ENCODE measurements around the gene MAT1A. TPM values are rescaled to one million over a fixed set of nuclear protein-coding genes. Genes with fewer than 3 reads are reported as not detected.

Gene MAT1A
- total and polyA plus RNA-seq, 9 of the 15 experiments (the other 6 are each of a cell fraction or from before 2014, with no cell fraction given), result 0.03 to 0.30 (median 0.11) TPM; not detected in 2

- TF ChIP-seq, protein P1, sequence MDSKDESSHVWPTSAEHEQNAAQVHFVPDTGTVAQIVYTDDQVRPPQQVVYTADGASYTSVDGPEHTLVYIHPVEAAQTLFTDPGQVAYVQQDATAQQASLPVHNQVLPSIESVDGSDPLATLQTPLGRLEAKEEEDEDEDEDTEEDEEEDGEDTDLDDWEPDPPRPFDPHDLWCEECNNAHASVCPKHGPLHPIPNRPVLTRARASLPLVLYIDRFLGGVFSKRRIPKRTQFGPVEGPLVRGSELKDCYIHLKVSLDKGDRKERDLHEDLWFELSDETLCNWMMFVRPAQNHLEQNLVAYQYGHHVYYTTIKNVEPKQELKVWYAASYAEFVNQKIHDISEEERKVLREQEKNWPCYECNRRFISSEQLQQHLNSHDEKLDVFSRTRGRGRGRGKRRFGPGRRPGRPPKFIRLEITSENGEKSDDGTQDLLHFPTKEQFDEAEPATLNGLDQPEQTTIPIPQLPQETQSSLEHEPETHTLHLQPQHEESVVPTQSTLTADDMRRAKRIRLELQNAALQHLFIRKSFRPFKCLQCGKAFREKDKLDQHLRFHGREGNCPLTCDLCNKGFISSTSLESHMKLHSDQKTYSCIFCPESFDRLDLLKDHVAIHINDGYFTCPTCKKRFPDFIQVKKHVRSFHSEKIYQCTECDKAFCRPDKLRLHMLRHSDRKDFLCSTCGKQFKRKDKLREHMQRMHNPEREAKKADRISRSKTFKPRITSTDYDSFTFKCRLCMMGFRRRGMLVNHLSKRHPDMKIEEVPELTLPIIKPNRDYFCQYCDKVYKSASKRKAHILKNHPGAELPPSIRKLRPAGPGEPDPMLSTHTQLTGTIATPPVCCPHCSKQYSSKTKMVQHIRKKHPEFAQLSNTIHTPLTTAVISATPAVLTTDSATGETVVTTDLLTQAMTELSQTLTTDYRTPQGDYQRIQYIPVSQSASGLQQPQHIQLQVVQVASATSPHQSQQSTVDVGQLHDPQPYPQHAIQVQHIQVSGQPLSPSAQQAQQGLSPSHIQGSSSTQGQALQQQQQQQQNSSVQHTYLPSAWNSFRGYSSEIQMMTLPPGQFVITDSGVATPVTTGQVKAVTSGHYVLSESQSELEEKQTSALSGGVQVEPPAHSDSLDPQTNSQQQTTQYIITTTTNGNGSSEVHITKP (IDR thresholded peaks at IDR 0.05; ENCODE audit: partially characterized antibody), result no peak
- TF ChIP-seq ILK (tag; IDR thresholded peaks at IDR 0.05; ENCODE audit: borderline replicate concordance, low read depth) (no peak), MECOM (CRISPR knock-in tag; IDR thresholded peaks at IDR 0.05) (no peak), SLC30A9 (CRISPR knock-in tag; IDR thresholded peaks at IDR 0.05) (no peak), TCF7L2 (IDR thresholded peaks at IDR 0.05; ENCODE audit: low read depth, low read length) (no peak), NFIC (IDR thresholded peaks at IDR 0.05) (no peak), ZNF79 (CRISPR knock-in tag; IDR thresholded peaks at IDR 0.05; ENCODE audit: low read depth) (no peak), MAFF (IDR thresholded peaks at IDR 0.05; ENCODE audit: low read length) (no peak), GABPB2 (CRISPR knock-in tag; conservative IDR thresholded peaks at IDR 0.05) (no peak)
Measured at GRCh38 chr10:80253266-80253962, 36.0 kb downstream of the MAT1A start (continued).

All from K562 (cell line).